GM12891 (cell line): ENCODE measurements around the gene TOP2B.

Source experiments
- DNase-seq: peaks from one replicate; pipeline ENCODE4 v3.0.0; 2011; ENCODE audit warnings: low spot score; ENCODE audit not compliant: insufficient read length
- FAIRE-seq: peaks from 2 replicates; lab custom pipeline; 2011; peaks lifted over from hg19 to GRCh38; lab: Jason Lieb, UNC
- PAX5 ChIP-seq: IDR thresholded peaks from 2 replicates; pipeline ENCODE4 v1.6.1; 2011; ENCODE audit warnings: low read length, moderate library complexity, mild to moderate bottlenecking; ENCODE audit not compliant: insufficient read depth, severe bottlenecking
- POLR2A ChIP-seq: IDR thresholded peaks from 2 replicates; pipeline ENCODE4 v1.6.1; 2011; ENCODE audit warnings: low read depth, low read length, control low read depth
- POLR2AphosphoS5 ChIP-seq: IDR thresholded peaks from 2 replicates; pipeline ENCODE4 v1.6.1; 2011; ENCODE audit warnings: low read depth, low read length, control low read depth
- POU2F2 ChIP-seq: IDR thresholded peaks from 2 replicates; pipeline ENCODE4 v1.6.1; 2011; ENCODE audit warnings: low read depth, mild to moderate bottlenecking, control low read depth, low read length, moderate library complexity
- SPI1 ChIP-seq: IDR thresholded peaks from 2 replicates; pipeline ENCODE4 v1.6.1; 2011; ENCODE audit warnings: low read depth, low read length, control low read depth
- TAF1 ChIP-seq: IDR thresholded peaks from 2 replicates; pipeline ENCODE4 v1.6.1; 2011; ENCODE audit warnings: low read depth, low read length, control low read depth

Gene TOP2B

GRCh38 chr3:25567388-25567787 lies 97.3 kb downstream of the TOP2B start:
- TF ChIP-seq TAF1 (no peak), POLR2AphosphoS5 (no peak), PAX5 (no peak)
- DNase-seq (no peak), FAIRE-seq (no peak)

- TF ChIP-seq TAF1: no peak
- TF ChIP-seq SPI1: no peak
- no peak for TF ChIP-seq PAX5
- no peak for DNase-seq
- no peak for FAIRE-seq
These were observed 98.3 kb downstream of the TOP2B start for GRCh38 chr3:25566358-25566920.

- TF ChIP-seq TAF1: no peak
- TF ChIP-seq POU2F2: no peak
- no peak for TF ChIP-seq PAX5
- TF ChIP-seq SPI1: no peak
- no peak for TF ChIP-seq POLR2AphosphoS5
- no peak for TF ChIP-seq POLR2A
- FAIRE-seq (no peak), DNase-seq (no peak)
These were observed 98.9 kb downstream of the TOP2B start for GRCh38 chr3:25565807-25566206.

DNA sequence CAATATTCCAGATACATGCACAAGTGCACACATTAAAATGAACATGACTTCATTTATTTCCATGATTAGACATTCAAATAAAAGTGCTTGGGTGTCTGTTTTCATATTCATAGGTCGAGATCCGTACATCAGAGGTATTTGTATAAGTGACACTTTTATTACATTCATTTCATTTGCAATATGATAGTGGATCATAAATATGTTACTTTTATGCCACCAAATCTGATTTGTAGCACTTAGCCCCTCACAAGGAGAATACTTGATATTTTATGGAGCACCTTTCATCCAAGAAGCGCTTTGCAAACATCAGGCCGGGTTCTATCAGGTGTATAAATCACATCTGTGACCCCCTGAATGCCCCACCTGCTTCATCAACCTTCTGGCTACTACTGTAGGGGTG lies 100.6 kb downstream of the TOP2B start:
- DNase-seq: no peak
- no peak for FAIRE-seq

GRCh38 chr3:25563601-25564000 lies 101.1 kb downstream of the TOP2B start:
- DNase-seq: no peak
- no peak for TF ChIP-seq PAX5
- no peak for TF ChIP-seq POU2F2
- TF ChIP-seq TAF1: no peak
- no peak for TF ChIP-seq POLR2A
- no peak for TF ChIP-seq POLR2AphosphoS5
- TF ChIP-seq SPI1: no peak
- no peak for FAIRE-seq

More for the DNA sequence above, 100.6 kb downstream of the TOP2B start:
- TF ChIP-seq TAF1 (no peak), POLR2AphosphoS5 (no peak), SPI1 (no peak), PAX5 (no peak), POU2F2 (no peak)

DNA sequence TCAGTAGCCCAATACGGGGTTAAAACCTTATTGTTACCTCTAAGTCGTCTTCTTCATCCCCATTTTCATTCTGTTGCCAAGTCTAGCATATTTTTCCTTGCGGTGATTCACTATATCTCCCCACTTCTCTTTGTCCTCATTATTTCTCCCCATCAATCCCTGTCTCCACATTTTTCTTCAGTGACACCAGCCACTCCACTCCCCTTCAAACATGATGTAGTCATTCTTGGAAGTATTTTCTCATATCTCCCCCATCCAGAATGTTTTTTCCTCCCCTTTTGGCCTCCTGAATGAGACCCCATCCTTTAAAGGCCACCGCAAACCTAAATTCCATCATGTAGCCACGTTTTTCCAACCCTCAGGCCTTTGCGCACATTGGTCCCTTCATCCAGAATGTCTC lies 105.9 kb downstream of the TOP2B start:
- DNase-seq: no peak
- TF ChIP-seq POLR2AphosphoS5 (no peak), POLR2A (no peak), POU2F2 (no peak), SPI1 (no peak), TAF1 (no peak), PAX5 (no peak)
- FAIRE-seq: no peak

GRCh38 chr3:25558121-25558520 lies 106.6 kb downstream of the TOP2B start:
- TF ChIP-seq TAF1 (no peak), POLR2A (no peak), POU2F2 (no peak), SPI1 (no peak), POLR2AphosphoS5 (no peak), PAX5 (no peak)
- no peak for DNase-seq
- no peak for FAIRE-seq

DNA sequence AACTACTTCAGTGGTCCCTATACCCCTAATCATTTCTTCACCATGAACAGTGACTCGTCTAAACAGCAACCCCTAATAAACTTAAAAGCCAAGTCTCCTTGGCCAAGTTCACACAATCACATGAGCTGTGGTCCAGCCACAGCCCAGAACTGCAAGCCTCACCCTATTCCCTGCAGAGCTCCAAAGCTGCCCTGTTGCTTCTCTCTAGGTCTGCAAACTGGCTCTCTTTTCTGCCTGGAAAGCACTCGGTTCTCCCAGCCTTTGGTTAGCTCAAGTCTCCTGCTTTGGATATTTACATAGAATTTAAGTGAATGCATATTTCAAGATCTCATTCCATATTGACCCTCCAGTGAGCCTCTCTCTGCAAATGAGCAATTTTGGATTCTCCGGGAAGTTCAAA lies 107.0 kb downstream of the TOP2B start:
- no peak for FAIRE-seq
- DNase-seq: no peak
- TF ChIP-seq POLR2AphosphoS5 (no peak), SPI1 (no peak), PAX5 (no peak), POU2F2 (no peak), POLR2A (no peak), TAF1 (no peak)

GRCh38 chr3:25556447-25556846 lies 108.3 kb downstream of the TOP2B start:
- FAIRE-seq: no peak
- no peak for TF ChIP-seq TAF1
- no peak for TF ChIP-seq SPI1
- no peak for TF ChIP-seq POLR2AphosphoS5
- TF ChIP-seq POU2F2: no peak
- TF ChIP-seq PAX5: no peak
- TF ChIP-seq POLR2A: no peak
- DNase-seq: no peak

- FAIRE-seq (no peak), DNase-seq (no peak)
- TF ChIP-seq SPI1 (no peak), TAF1 (no peak), POLR2AphosphoS5 (no peak), PAX5 (no peak), POU2F2 (no peak), POLR2A (no peak)
These were observed 108.8 kb downstream of the TOP2B start for GRCh38 chr3:25555695-25556437.
